Panc1 (cell line): ENCODE data around the gene BBS1. TPM values are rescaled to one million over a fixed set of nuclear protein-coding genes. Genes with fewer than 3 reads are reported as not detected.
"Not testable (repeated sequence)": the region's sequence is repeated elsewhere in the genome, so short reads cannot be mapped to it uniquely, and the experiment has no call there.

Experiments used
- ATAC-seq: fragments of 200-7000 bp; cut with Tn5 transposase; 2 replicates; pipeline ENCODE4 v1.9.1; 2020; ENCODE audit warnings: mild to moderate bottlenecking, moderate library complexity
- BruUV-seq: library from RNA; stranded (reverse); fragments of 400-500 nt; replicated peaks from 2 replicates; lab custom pipeline; 2021; lab: Mats Ljungman, UMichigan
- CTCF ChIA-PET: fragments of 300-600 bp; sonication (Branson Sonifier 250); formaldehyde crosslinking; loops from one replicate; lab custom pipeline; 2022; ENCODE audit warnings: antibody characterized with exemption; lab: Charles Lee
- POLR2A ChIA-PET: fragments of 300-600 bp; sonication (Branson Sonifier 250); formaldehyde crosslinking; loops from one replicate; lab custom pipeline; 2022; ENCODE audit warnings: antibody characterized with exemption; lab: Charles Lee
- DNase-seq: peaks from one replicate; pipeline ENCODE4 v3.0.0-alpha.2; 2010; ENCODE audit warnings: low read depth, low spot score
- H3K27ac ChIP-seq: 2 replicates; pipeline ENCODE4 v1.5.1; 2011; ENCODE audit warnings: mild to moderate bottlenecking, low read length, inconsistent platforms
- H3K27me3 ChIP-seq: fragments of 200-500 bp; sonication (Bioruptor generic); 2 replicates; pipeline ENCODE4 v1.6.0; 2014; ENCODE audit warnings: low read length, inconsistent platforms; ENCODE audit not compliant: control insufficient read depth, insufficient read depth
- H3K36me3 ChIP-seq: fragments of 200-500 bp; sonication (Bioruptor generic); 2 replicates; pipeline ENCODE4 v1.5.1; 2014; ENCODE audit warnings: inconsistent platforms, mild to moderate bottlenecking, low read length, moderate library complexity; ENCODE audit not compliant: control insufficient read depth, insufficient read depth
- H3K4me1 ChIP-seq: 2 replicates; pipeline ENCODE4 v1.5.1; 2011; ENCODE audit warnings: inconsistent platforms, mild to moderate bottlenecking, low read length, moderate library complexity; ENCODE audit not compliant: control insufficient read depth, insufficient read depth
- H3K4me3 ChIP-seq, 2 experiments: 2 replicates each; pipeline ENCODE4 v1.5.1; 2011 to 2012; ENCODE audit warnings: low read depth in 2 of 2, low read length in 2 of 2, mild to moderate bottlenecking in 2 of 2, inconsistent platforms in 1 of 2, moderate library complexity in 1 of 2
- H3K9me3 ChIP-seq: fragments of 200-500 bp; sonication (Bioruptor generic); 2 replicates; pipeline ENCODE4 v1.5.1; 2014; ENCODE audit warnings: low read depth, mild to moderate bottlenecking, inconsistent platforms, low read length, moderate library complexity; ENCODE audit not compliant: control insufficient read depth, insufficient read depth
- POLR2AphosphoS5 ChIP-seq: IDR thresholded peaks from 2 replicates; pipeline ENCODE4 v1.6.1; 2012; ENCODE audit warnings: mild to moderate bottlenecking, low read depth, low read length, moderate library complexity
- in situ Hi-C: cut with HindIII; loops from 2 replicates; pipeline ENCODE4 v1.10.0; 2016; ENCODE audit warnings: low sequenced_read_pairs, low pct_unique_long_range_greater_than_20kb
- intact Hi-C: fragments of 100-400 bp; cut with micrococcal nuclease; formaldehyde crosslinking; loops from one replicate; pipeline ENCODE4 v1.10.0; 2022; ENCODE audit not compliant: unreplicated experiment
- total RNA-seq: library from RNA; stranded (reverse); gene quantifications from one replicate; pipeline ENCODE4 v1.2.1, GENCODE V29; 2021; ENCODE audit not compliant: unreplicated experiment

The BBS1 gene
- total RNA-seq, 1 experiment from 2014 or later, result 26.9 TPM

- DNase-seq (no peak), ATAC-seq (no peak)
- ChIA-PET CTCF (interaction anchor here (0.6 kb wide), 1 partner anchor 28 kb away, joined by 3 read pairs; no protein-coding TSS in a partner anchor), POLR2A (no interaction called here)
- Histone ChIP-seq H3K4me3 (no peak overlapping the region), H3K9me3 (peaks cover 3% of the 10 kb centered on the region; the same call in 1 of the 2 replicates), H3K27me3 (no peaks in the 10 kb centered on the region), H3K27ac (no peak overlapping the region), H3K36me3 (no peaks in the 10 kb centered on the region), H3K4me1 (no peaks in the 10 kb centered on the region)
- in situ Hi-C loops (no loop called here), intact Hi-C loops (no loop called here)
- no TSS peak for BruUV-seq
- no peak for TF ChIP-seq POLR2AphosphoS5
Measured at GRCh38 chr11:66581261-66581660, 70.8 kb downstream of the BBS1 start.

DNA sequence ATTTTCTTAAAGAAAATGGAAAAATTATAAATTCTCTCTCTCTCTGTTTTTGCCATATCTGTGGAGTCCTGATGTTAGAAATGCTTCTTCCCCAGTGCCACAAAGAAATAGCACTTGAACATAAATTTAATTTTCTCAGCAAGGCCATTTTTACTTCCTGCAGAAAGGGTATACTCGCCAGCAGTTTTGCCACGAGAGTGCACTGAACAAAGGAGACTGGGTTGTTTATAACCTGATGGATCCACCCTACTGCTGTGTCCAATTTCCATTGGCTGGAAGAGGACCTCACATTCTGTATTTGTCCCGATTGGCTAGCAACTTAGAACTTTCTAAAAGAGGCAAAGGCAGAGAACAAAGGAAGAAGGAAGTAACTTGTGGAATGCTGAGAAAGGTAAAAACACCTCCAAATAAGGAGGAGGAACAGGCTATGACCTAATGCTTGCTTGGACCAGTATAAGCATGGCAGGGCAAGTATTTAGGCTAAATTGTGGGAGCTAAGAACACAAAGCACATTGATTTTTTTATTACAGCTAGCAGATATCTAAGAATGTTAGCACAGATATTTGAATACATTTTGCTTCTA, 72.2 kb downstream of the BBS1 start:
- H3K4me3 ChIP-seq, H3K27ac ChIP-seq, DNase-seq, in situ Hi-C loops, H3K4me1 ChIP-seq, CTCF ChIA-PET, H3K9me3 ChIP-seq, POLR2A ChIA-PET, ATAC-seq, H3K36me3 ChIP-seq, BruUV-seq, H3K27me3 ChIP-seq, intact Hi-C loops: not testable (repeated sequence)

Other genes starting within 250 kb of the BBS1 start
- 256 TPM for gene RAB1B, start 242.0 kb upstream of the BBS1 start, total RNA-seq
- 9.3 TPM for gene CNIH2, start 232.5 kb upstream of the BBS1 start, total RNA-seq
- gene YIF1A, start 221.5 kb upstream of the BBS1 start, total RNA-seq, result 196 TPM
- 11.0 TPM for gene TMEM151A, start 218.7 kb upstream of the BBS1 start, total RNA-seq
- 0.15 TPM for gene CD248, start 193.6 kb upstream of the BBS1 start, total RNA-seq
- 21.7 TPM for gene RIN1, start 174.2 kb upstream of the BBS1 start, total RNA-seq
- gene BRMS1, start 165.5 kb upstream of the BBS1 start, total RNA-seq, result 80.5 TPM
- gene B4GAT1, start 163.0 kb upstream of the BBS1 start, total RNA-seq, result 29.3 TPM
- gene SLC29A2, start 138.9 kb upstream of the BBS1 start, total RNA-seq, result 28.3 TPM
- 0.08 TPM for gene NPAS4, start 89.6 kb upstream of the BBS1 start, total RNA-seq
- 158 TPM for gene MRPL11, start 71.8 kb upstream of the BBS1 start, total RNA-seq
- gene PELI3, start 43.7 kb upstream of the BBS1 start, total RNA-seq, result 9.1 TPM
- 180 TPM for gene DPP3, start 30.2 kb upstream of the BBS1 start, total RNA-seq
- gene ZDHHC24, start 35.4 kb downstream of the BBS1 start, total RNA-seq, result 29.5 TPM
- gene ACTN3, start 36.3 kb downstream of the BBS1 start, total RNA-seq, result 0.13 TPM
- 28.7 TPM for gene CTSF, start 58.0 kb downstream of the BBS1 start, total RNA-seq
- 2.0 TPM for gene CCDC87, start 82.4 kb downstream of the BBS1 start, total RNA-seq
- gene CCS, start 82.5 kb downstream of the BBS1 start, total RNA-seq, result 55.3 TPM
- gene RBM14, start 106.0 kb downstream of the BBS1 start, total RNA-seq, result 93.9 TPM
- gene RBM4, start 128.1 kb downstream of the BBS1 start, total RNA-seq, result 195 TPM
- 33.6 TPM for gene RBM4B, start 167.3 kb downstream of the BBS1 start, total RNA-seq
- gene SPTBN2, start 218.6 kb downstream of the BBS1 start, total RNA-seq, result 7.3 TPM